HepG2 (cell line): ENCODE data around the gene RAN. TPM values are rescaled to one million over a fixed set of nuclear protein-coding genes. Genes with fewer than 3 reads are reported as not detected.

Experiments used
- CBFB ChIP-seq: sonication (generic); formaldehyde crosslinking; IDR thresholded peaks from 2 replicates; pipeline ENCODE4 v1.4.0; 2020; ENCODE audit warnings: missing genetic modification reagents
- CHD4 ChIP-seq: fragments of 200-600 bp; sonication (generic); IDR thresholded peaks from 2 replicates; pipeline ENCODE4 v1.7.0; 2017; ENCODE audit warnings: mild to moderate bottlenecking, low read length, borderline replicate concordance
- CTCF ChIP-seq: sonication (generic); formaldehyde crosslinking; IDR thresholded peaks from 2 replicates; pipeline ENCODE4 v1.5.0; 2020; ENCODE audit warnings: mild to moderate bottlenecking, missing genetic modification reagents, moderate library complexity
- GLI4 ChIP-seq: sonication (generic); formaldehyde crosslinking; IDR thresholded peaks from 2 replicates; pipeline ENCODE4 v1.5.1; 2020; ENCODE audit warnings: missing genetic modification reagents, mild to moderate bottlenecking, moderate library complexity, borderline replicate concordance
- HNRNPH1 ChIP-seq: fragments of 200-400 bp; formaldehyde crosslinking; optimal IDR thresholded peaks from 2 replicates; pipeline ENCODE3; 2017; ENCODE audit warnings: mild to moderate bottlenecking, low read depth, low read length
- HNRNPUL1 ChIP-seq: fragments of 200-400 bp; formaldehyde crosslinking; IDR thresholded peaks from 2 replicates; pipeline ENCODE4 v1.6.1; 2017; ENCODE audit warnings: low read depth, mild to moderate bottlenecking, low read length, moderate library complexity
- HOXA3 ChIP-seq: sonication (generic); formaldehyde crosslinking; IDR thresholded peaks from 2 replicates; pipeline ENCODE4 v1.5.0; 2020; ENCODE audit warnings: missing genetic modification reagents
- IKZF4 ChIP-seq: sonication (generic); formaldehyde crosslinking; IDR thresholded peaks from 2 replicates; pipeline ENCODE4 v1.5.1; 2020; ENCODE audit warnings: borderline replicate concordance, mild to moderate bottlenecking, low read depth, missing genetic modification reagents; ENCODE audit errors: not compliant biosample characterization
- NBN ChIP-seq: fragments of 450-650 bp; conservative IDR thresholded peaks from 2 replicates; pipeline ENCODE4 v1.6.1; 2017
- NR2F6 ChIP-seq, 2 experiments: IDR thresholded peaks; 2 replicates each; pipeline ENCODE4 v1.6.1; 2016; ENCODE audit warnings: antibody characterized with exemption in 1 of 2, mild to moderate bottlenecking in 1 of 2
- SETDB1 ChIP-seq: sonication (generic); formaldehyde crosslinking; IDR thresholded peaks from 2 replicates; pipeline ENCODE4 v1.5.1; 2020; ENCODE audit warnings: missing genetic modification reagents, mild to moderate bottlenecking, borderline replicate concordance
- SMYD3 ChIP-seq: sonication (generic); formaldehyde crosslinking; IDR thresholded peaks from 2 replicates; pipeline ENCODE4 v1.8.1; 2023; ENCODE audit warnings: mild to moderate bottlenecking, missing genetic modification reagents
- SOX6 ChIP-seq, 2 experiments: fragments of 450-650 bp in 1 of 2; sonication (generic) in 1 of 2; formaldehyde crosslinking in 1 of 2; IDR thresholded peaks; 2 replicates each; pipeline versions ENCODE4 v1.4.0 to v1.6.1; 2017 to 2020; ENCODE audit warnings: antibody characterized with exemption in 1 of 2, mild to moderate bottlenecking in 1 of 2, missing genetic modification reagents in 1 of 2
- SRF ChIP-seq: IDR thresholded peaks from 2 replicates; pipeline ENCODE4 v1.6.1; 2011; ENCODE audit warnings: mild to moderate bottlenecking, low read depth, low read length, moderate library complexity
- SRY ChIP-seq: sonication (generic); formaldehyde crosslinking; IDR thresholded peaks from 2 replicates; pipeline ENCODE4 v1.8.0; 2022; ENCODE audit warnings: mild to moderate bottlenecking, missing genetic modification reagents
- TARDBP ChIP-seq: sonication (generic); formaldehyde crosslinking; IDR thresholded peaks from 2 replicates; pipeline ENCODE4 v1.8.0; 2022; ENCODE audit warnings: mild to moderate bottlenecking, missing genetic modification reagents
- ZBTB21 ChIP-seq: sonication (generic); formaldehyde crosslinking; IDR thresholded peaks from 2 replicates; pipeline ENCODE4 v1.4.0; 2020; ENCODE audit warnings: missing genetic modification reagents
- ZNF264 ChIP-seq: sonication (generic); formaldehyde crosslinking; IDR thresholded peaks from 2 replicates; pipeline ENCODE4 v1.4.0; 2020; ENCODE audit warnings: missing genetic modification reagents
- ZNF546 ChIP-seq: sonication (generic); formaldehyde crosslinking; conservative IDR thresholded peaks from 2 replicates; pipeline ENCODE4 v1.8.1; 2023; ENCODE audit warnings: mild to moderate bottlenecking, missing genetic modification reagents
- ZNF558 ChIP-seq: sonication (generic); formaldehyde crosslinking; IDR thresholded peaks from 2 replicates; pipeline ENCODE4 v1.9.0; 2022; ENCODE audit warnings: mild to moderate bottlenecking, missing genetic modification reagents, borderline replicate concordance
- ZNF609 ChIP-seq: sonication (generic); formaldehyde crosslinking; IDR thresholded peaks from 2 replicates; pipeline ENCODE4 v1.4.0; 2020; ENCODE audit warnings: mild to moderate bottlenecking, missing genetic modification reagents, borderline replicate concordance
- ZNF652 ChIP-seq: IDR thresholded peaks from 2 replicates; pipeline ENCODE4 v1.6.1; 2016; ENCODE audit warnings: low read depth, borderline replicate concordance
- polyA plus RNA-seq, 8 experiments: library from polyadenylated mRNA; depleted of rRNA in 3 of 8; stranded (reverse) in 7 of 8; unstranded in 1 of 8; fragments of >200 nt; fragmentation: Illumina TruSeq in 4 of 8; extraction: Trizol in 4 of 8; gene quantifications; 2 replicates each; pipeline versions ENCODE4 v1.2.1 to v1.2.3, GENCODE V29; 2011 to 2016; ENCODE audit warnings: low read depth in 4 of 8, missing spikeins in 1 of 8, mixed read lengths in 1 of 8; ENCODE audit not compliant: insufficient read depth in 1 of 8
- total RNA-seq, 5 experiments: library from RNA; depleted of rRNA; stranded (reverse); fragments of >200 nt; fragmentation: Illumina TruSeq; extraction: Trizol; gene quantifications; 2 replicates each; pipeline ENCODE4 v1.2.3, GENCODE V29; 2016; ENCODE audit warnings: low read depth in 1 of 5
- TF ChIP-seq, protein P1 (sequence below): sonication (generic); formaldehyde crosslinking; IDR thresholded peaks from 2 replicates; pipeline ENCODE4 v1.5.0; 2020; ENCODE audit warnings: mild to moderate bottlenecking, missing genetic modification reagents

Gene RAN
- total and polyA plus RNA-seq, 2 of the 13 experiments (the other 11 are each of a cell fraction or from before 2014, with no cell fraction given): 1,335 to 1,630 TPM

DNA sequence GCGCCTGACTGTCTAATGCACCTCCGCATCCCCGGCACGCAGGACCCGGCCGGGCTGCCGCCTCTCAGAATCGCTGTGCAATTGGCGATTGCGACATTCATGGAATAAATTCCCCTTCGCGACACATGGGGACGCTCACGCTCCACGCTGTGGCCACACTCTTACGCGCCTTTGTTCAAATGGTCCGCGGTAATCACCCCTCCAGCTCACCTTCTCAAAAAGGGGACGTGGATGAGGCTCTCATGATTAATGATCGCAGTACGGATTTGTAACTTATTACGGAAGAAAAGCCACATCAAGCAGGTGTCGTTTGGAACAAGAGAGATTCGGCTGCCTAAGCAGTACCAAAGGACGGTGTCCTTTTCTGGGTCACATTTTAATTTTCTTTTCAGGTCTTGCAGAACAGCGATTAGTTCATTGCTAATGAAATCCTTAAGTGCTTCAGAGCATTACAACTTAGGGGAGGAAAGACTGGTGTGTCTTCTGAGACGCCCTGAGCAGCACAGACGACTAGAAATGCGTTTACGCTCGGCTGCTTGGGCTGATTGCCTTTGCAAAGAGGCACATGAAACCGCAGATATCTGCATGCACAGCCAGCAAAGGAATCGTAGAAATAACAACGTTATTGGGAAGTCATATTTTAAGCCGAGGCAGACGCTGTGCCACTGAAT lies 44.5 kb downstream of the RAN start (continued):
- TF ChIP-seq HNRNPH1 (no peak), SOX6 (IDR thresholded peaks at IDR 0.05) (no peak), SOX6 (CRISPR knock-in tag; IDR thresholded peaks at IDR 0.05) (peak; percentile 38), SETDB1 (CRISPR knock-in tag) (no peak), HOXA3 (CRISPR knock-in tag) (no peak), ZNF558 (no peak), ZNF546 (CRISPR knock-in tag) (no peak), TARDBP (CRISPR knock-in tag) (no peak), ZNF264 (CRISPR knock-in tag) (no peak), ZBTB21 (CRISPR knock-in tag) (no peak), CHD4 (no peak), HNRNPUL1 (no peak), NBN (no peak), CBFB (CRISPR knock-in tag) (no peak), CTCF (CRISPR knock-in tag) (peak; percentile 96), GLI4 (no peak), ZNF609 (CRISPR knock-in tag) (no peak), ZNF652 (no peak), SMYD3 (CRISPR knock-in tag) (no peak), SRY (CRISPR knock-in tag) (no peak), NR2F6 (IDR thresholded peaks at IDR 0.05) (no peak), NR2F6 (CRISPR knock-in tag; IDR thresholded peaks at IDR 0.05) (no peak), SRF (peak; percentile 12; the same call in 1 of the 2 replicates), IKZF4 (no peak)
- TF ChIP-seq, protein P1, sequence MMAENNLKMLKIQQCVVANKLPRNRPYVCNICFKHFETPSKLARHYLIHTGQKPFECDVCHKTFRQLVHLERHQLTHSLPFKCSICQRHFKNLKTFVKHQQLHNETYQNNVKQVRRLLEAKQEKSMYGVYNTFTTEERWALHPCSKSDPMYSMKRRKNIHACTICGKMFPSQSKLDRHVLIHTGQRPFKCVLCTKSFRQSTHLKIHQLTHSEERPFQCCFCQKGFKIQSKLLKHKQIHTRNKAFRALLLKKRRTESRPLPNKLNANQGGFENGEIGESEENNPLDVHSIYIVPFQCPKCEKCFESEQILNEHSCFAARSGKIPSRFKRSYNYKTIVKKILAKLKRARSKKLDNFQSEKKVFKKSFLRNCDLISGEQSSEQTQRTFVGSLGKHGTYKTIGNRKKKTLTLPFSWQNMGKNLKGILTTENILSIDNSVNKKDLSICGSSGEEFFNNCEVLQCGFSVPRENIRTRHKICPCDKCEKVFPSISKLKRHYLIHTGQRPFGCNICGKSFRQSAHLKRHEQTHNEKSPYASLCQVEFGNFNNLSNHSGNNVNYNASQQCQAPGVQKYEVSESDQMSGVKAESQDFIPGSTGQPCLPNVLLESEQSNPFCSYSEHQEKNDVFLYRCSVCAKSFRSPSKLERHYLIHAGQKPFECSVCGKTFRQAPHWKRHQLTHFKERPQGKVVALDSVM (CRISPR knock-in tag): no peak
